ENCODE data around the gene SUPT20HL2. TPM values are rescaled to one million over a fixed set of nuclear protein-coding genes. Genes with fewer than 3 reads are reported as not detected.

SUPT20HL2 gene
- total RNA-seq, 1 experiment from 2014 or later = not detected

DNA sequence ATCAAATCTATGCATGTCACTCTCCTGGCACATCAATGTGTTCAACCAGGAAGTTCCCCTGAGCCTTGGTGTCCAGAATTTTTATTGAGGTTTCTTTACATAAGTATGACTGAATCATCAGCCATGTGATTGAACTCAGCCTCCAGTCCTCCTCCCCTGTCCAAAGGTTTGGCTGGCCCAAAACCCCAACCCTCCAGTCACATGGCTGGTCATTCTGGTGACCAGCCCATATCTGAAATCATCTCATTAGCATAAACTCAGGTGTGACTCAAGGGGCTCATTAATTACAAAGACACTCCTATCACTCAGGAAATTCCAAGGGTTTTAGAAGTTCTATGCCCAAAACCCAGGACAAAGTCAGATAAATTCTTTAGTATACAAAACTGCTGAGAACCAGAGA, 20.6 kb upstream of the SUPT20HL2 start:
- TF ChIP-seq, protein P1, sequence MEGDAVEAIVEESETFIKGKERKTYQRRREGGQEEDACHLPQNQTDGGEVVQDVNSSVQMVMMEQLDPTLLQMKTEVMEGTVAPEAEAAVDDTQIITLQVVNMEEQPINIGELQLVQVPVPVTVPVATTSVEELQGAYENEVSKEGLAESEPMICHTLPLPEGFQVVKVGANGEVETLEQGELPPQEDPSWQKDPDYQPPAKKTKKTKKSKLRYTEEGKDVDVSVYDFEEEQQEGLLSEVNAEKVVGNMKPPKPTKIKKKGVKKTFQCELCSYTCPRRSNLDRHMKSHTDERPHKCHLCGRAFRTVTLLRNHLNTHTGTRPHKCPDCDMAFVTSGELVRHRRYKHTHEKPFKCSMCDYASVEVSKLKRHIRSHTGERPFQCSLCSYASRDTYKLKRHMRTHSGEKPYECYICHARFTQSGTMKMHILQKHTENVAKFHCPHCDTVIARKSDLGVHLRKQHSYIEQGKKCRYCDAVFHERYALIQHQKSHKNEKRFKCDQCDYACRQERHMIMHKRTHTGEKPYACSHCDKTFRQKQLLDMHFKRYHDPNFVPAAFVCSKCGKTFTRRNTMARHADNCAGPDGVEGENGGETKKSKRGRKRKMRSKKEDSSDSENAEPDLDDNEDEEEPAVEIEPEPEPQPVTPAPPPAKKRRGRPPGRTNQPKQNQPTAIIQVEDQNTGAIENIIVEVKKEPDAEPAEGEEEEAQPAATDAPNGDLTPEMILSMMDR (conservative IDR thresholded peaks at IDR 0.05) = no peak
- no peak for TF ChIP-seq EZH2 (IDR thresholded peaks at IDR 0.05; ENCODE audit: low read depth)
- no TSS peak for BruUV-seq (replicated peaks)
- Histone ChIP-seq H3K4me3 (no peak overlapping the region), H4K20me1 (ENCODE audit: insufficient read depth) (no peaks in the 10 kb centered on the region), H3K9me2 (ENCODE audit: insufficient read depth) (no peaks in the 10 kb centered on the region), H3K4me2 (no peak overlapping the region), H3F3A (ENCODE audit: insufficient read depth, low read depth) (no peaks in the 10 kb centered on the region), H3K79me2 (ENCODE audit: low read depth) (no peaks in the 10 kb centered on the region), H3K27ac (no peak overlapping the region), H3K9me3 (ENCODE audit: insufficient read depth, low read depth) (no peaks in the 10 kb centered on the region), H3K4me1 (replicated peaks; ENCODE audit: insufficient read depth) (no peaks in the 10 kb centered on the region), H2AFZ (no peak overlapping the region), H3K27me3 (ENCODE audit: insufficient read depth, low read depth) (no peaks in the 10 kb centered on the region), H3K36me3 (ENCODE audit: low read depth) (no peaks in the 10 kb centered on the region)
- intact Hi-C loops (cut with micrococcal nuclease; ENCODE audit: unreplicated experiment) = no loop called here
- DNase-seq = no peak
- ChIA-PET POLR2A (ENCODE audit: unreplicated experiment) (no interaction called here), CTCF (no interaction called here)

DNA sequence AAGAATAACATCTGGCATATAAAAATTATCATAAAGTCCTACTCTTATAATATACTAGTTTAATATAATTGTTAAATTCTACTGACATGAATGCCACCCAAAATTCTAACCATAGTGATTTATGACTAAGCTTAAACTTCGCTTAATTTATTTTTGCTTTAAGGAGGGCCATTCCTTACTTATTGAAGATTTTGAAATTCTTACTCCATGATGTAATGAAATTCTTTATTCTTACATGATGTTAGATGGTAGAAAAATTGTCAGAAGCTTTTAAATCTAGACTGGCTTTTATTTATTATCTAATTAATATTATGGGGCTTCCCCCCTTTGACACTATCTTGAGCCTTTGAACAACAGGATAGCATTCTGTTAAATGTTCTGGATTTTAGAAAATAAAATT, 19.5 kb upstream of the SUPT20HL2 start:
- no peaks in the 10 kb centered on the region for H3K36me3 ChIP-seq (ENCODE audit: low read depth)
- H3K4me3 ChIP-seq = no peak overlapping the region
- intact Hi-C loops (cut with micrococcal nuclease; ENCODE audit: unreplicated experiment) = no loop called here
- H2AFZ ChIP-seq = no peak overlapping the region
- no peak for DNase-seq
- POLR2A ChIA-PET (ENCODE audit: unreplicated experiment) = no interaction called here
- no peaks in the 10 kb centered on the region for H3F3A ChIP-seq (ENCODE audit: insufficient read depth, low read depth)
- BruUV-seq (replicated peaks) = no TSS peak
- H3K27me3 ChIP-seq (ENCODE audit: insufficient read depth, low read depth) = no peaks in the 10 kb centered on the region
- H4K20me1 ChIP-seq (ENCODE audit: insufficient read depth) = no peaks in the 10 kb centered on the region
- no peaks in the 10 kb centered on the region for H3K4me1 ChIP-seq (replicated peaks; ENCODE audit: insufficient read depth)
- TF ChIP-seq, protein P1 (conservative IDR thresholded peaks at IDR 0.05) = no peak
- no peak for TF ChIP-seq EZH2 (IDR thresholded peaks at IDR 0.05; ENCODE audit: low read depth)
- H3K27ac ChIP-seq = no peak overlapping the region
- H3K9me2 ChIP-seq (ENCODE audit: insufficient read depth) = no peaks in the 10 kb centered on the region
- no peaks in the 10 kb centered on the region for H3K79me2 ChIP-seq (ENCODE audit: low read depth)
- no peaks in the 10 kb centered on the region for H3K9me3 ChIP-seq (ENCODE audit: insufficient read depth, low read depth)
- no peak overlapping the region for H3K4me2 ChIP-seq
- CTCF ChIA-PET = no interaction called here

DNA sequence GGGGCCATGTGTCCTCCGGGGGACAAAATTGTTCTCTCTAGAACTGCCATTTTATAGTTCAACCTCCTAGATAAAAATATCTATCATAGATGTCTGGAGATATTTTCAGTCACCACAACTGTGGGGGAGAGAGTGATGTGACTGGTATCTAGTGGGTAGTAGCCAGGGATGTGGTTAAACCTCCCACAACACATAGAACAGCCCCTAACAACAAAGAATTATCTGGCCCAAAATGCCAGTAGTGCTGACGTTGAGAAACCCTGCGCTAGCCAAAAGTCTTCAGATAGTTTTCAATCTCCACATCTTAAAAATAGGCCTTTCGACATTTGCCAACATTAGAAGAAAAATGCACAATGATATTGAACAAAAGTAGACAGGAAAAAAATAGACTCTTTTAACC, 19.0 kb upstream of the SUPT20HL2 start:
- Histone ChIP-seq H3K27ac (no peak overlapping the region), H3K79me2 (ENCODE audit: low read depth) (no peaks in the 10 kb centered on the region), H4K20me1 (ENCODE audit: insufficient read depth) (no peaks in the 10 kb centered on the region), H3K4me3 (no peak overlapping the region), H3K4me2 (no peak overlapping the region), H3K9me2 (ENCODE audit: insufficient read depth) (no peaks in the 10 kb centered on the region), H2AFZ (no peak overlapping the region), H3F3A (ENCODE audit: insufficient read depth, low read depth) (no peaks in the 10 kb centered on the region), H3K9me3 (ENCODE audit: insufficient read depth, low read depth) (no peaks in the 10 kb centered on the region), H3K4me1 (replicated peaks; ENCODE audit: insufficient read depth) (no peaks in the 10 kb centered on the region), H3K27me3 (ENCODE audit: insufficient read depth, low read depth) (no peaks in the 10 kb centered on the region), H3K36me3 (ENCODE audit: low read depth) (no peaks in the 10 kb centered on the region)
- POLR2A ChIA-PET (ENCODE audit: unreplicated experiment) = no interaction called here
- intact Hi-C loops (cut with micrococcal nuclease; ENCODE audit: unreplicated experiment) = no loop called here
- no TSS peak for BruUV-seq (replicated peaks)
- TF ChIP-seq EZH2 (IDR thresholded peaks at IDR 0.05; ENCODE audit: low read depth) = no peak
- TF ChIP-seq, protein P1 (conservative IDR thresholded peaks at IDR 0.05) = no peak
- DNase-seq = no peak
- CTCF ChIA-PET = no interaction called here

Measured in PC-9 (cell line).